GM21528 (cell line): ENCODE data around the gene CPT1C.

ENCODE experiments used
- ATAC-seq: cut with Tn5 transposase; IDR thresholded peaks from one replicate; pipeline ENCODE4 v1.9.1; 2021; ENCODE audit warnings: mild to moderate bottlenecking, moderate library complexity; ENCODE audit not compliant: unreplicated experiment, low FRiP score

The CPT1C gene

DNA sequence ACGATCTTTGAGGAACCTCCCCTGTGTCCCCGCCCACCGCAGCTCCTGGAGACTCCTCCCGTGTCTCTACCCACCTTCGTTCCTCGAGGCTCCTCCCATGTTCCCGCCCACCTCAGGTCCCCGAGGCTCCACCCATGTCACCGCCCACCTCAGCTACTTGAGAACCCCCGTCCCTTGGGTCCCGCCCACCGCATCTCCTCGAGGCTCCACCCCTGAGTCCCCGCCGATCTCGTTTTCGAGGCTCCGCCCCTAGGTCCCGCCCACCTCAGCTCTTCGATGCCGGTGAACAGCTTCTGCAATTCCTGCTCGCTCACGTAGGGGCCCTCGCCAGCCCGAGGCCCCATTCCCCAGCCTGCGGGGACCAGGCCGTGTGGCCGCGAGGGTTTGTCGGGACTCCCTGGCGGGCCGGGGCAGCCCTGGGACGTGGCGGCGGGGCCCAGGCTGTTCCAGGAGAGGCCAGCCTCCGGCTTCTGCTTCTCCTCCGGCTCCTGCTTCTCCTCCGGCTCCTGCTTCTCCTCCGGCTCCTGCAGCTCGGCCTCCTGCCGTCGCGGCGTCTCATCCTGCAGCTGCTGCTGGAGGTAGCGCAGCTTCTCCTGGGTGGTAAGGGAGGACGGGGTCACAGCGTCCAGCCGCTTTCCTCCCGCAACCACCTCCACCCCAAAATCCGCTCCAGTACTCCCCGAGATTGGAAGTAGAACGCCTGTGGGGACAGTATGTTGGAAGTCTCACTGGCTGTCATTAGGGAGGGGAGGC lies 55.5 kb downstream of the CPT1C start:
- ATAC-seq: no peak

DNA sequence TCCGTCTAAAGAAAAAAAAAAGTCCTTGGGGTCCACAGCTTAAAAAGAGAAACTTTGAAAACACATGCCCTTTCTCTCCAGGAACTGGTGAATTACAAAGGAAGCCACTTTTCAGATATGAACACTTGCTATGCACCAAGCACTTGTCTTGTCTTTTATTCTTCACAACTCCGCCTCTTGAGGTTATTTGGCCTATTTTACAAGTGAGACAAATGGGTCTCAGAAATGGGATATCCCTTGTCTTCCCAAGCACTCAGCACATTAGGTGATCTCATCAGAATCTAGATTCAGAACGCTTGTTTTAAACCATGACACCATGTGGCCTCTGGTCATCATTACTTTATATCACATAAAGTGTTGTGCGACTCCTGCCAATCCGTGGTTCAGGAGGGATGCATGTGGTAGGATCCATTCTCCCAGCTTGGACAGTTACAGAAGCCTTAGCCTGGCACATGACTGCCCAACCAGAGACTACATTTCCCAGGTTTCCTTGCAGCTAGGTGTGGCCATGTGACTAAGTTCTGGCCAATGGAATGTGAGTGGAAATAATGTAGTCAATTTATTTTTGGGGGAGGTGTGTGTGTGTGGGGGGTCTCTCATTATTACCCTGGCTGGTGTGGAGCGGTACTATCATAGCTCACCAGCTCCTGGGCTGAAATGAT lies 58.3 kb downstream of the CPT1C start:
- no peak for ATAC-seq

DNA sequence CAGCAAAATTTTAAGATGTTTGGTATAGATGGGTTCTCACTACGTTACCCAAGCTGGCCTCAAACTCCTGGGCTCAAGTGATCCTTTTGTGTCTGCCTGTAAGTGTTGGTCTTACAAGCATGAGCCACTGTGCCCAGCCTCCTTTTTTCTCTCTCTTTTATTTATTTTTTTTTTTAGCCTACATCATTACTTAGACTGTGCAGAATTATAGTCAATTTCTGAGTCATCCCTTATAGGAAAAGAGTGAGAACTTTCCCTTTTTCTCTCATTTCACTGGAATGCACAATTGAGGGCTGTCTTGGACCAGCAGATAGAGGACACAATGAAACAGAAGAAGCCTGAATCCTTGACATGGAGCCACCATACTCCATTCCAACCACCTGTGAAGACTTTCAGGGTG lies 58.9 kb downstream of the CPT1C start:
- no peak for ATAC-seq

DNA sequence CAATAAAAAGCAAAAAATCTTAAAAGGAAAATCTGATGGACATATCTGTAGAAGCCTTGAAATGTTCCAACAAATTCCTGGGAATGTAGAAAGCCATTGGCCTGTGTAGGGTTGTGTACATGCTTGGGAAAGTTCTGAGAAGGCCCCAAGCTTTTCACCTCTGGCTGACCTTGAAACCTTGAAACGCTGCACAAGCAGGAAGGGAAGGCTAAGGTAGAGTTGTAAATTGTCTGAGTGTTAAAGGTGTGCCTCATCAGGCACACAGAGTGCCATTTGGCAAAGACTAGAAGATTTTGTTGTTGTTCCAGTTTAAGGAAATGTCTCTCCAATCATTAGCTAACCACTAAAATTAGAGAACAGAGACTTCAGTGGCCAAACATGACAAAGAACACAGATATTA lies 61.8 kb downstream of the CPT1C start:
- ATAC-seq: no peak

DNA sequence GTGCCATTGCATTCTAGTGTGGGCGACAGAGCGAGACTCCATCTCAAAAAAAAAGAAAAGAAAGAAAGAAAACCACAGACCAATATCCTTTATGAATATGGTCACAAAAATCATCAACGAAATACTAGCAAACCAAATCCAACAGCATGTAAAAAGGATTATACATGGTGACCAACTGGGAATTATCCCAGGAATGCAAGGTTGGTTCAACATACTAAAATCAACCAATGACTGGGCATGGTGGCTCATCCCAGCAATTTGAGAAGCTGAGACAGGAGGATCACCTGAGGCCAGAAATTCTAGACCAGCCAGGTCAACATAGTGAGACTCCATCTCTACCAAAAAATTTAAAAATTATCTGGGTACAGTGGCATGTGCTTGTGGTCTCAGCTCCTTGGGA lies 65.0 kb downstream of the CPT1C start:
- ATAC-seq: no peak

DNA sequence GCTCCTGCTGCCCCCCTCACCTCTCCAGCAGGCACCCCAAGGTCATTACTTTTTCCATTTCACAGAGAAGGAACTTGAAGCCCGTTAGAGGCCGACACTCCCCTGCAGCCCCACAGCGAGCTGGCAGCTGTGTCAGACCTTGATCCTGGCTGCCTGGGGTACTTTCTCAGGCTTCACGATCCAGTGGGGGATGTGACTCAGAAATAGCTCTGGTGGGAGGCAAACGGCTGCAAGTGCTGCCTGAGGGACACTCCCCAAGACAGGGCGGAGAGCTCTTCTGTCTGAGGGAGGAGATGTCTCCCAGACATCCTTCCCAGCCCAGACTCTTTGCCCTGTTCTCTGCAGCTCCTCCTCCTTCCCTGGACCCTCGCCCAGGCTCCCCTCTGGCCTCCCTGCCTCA lies 67.4 kb downstream of the CPT1C start:
- no peak for ATAC-seq

DNA sequence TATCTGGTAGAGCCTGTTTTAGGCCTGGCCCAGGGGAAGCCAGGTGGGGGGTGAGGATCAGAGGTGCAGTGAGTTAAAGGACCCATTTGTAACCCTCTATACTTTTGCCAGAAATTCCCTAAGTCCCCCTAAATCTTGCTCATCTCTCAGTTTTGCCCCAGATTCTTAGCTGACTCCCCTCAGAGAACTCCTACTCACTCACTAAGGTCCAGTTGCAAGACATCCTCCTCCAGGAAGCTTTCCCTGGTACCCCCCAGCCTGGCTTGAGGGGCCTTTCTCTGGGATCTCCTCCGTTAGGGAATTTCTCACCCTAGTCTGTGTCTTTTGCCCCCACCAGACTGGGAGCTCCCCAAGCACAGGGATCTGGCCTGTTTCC lies 70.3 kb downstream of the CPT1C start:
- no peak for ATAC-seq

DNA sequence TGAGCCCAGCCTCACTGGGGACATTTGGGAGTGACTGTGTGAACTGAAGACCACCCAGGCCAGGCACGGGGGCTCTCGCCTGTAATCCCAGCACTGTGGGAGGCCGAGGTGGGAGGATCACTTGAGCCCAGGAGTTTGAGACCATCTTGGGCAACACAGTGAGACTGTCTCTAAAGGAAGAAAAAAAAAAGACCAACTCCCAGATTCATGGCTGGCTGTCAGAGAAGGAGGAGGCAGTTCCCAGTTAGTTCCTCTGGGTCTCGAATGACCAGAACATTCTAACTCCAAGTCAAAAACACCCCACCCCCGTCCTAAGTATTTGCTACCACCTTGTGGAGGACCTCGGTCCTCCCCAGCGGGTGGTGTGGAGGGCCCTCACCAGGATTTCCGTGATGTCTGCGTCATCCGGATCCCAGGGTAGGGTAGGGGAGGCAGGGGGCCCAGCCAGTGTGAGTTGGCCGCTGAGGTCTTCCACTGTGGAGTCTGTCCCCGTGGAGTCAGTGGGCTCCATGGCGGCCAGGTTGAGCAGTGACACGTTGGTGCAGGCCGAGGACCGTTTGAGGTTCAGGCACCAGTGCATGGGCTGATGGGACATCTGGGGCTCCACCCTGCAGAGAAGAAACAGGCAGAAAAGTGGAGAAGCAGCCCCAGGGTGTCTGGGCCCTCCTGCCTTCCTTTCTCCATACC lies 70.9 kb downstream of the CPT1C start:
- no peak for ATAC-seq

DNA sequence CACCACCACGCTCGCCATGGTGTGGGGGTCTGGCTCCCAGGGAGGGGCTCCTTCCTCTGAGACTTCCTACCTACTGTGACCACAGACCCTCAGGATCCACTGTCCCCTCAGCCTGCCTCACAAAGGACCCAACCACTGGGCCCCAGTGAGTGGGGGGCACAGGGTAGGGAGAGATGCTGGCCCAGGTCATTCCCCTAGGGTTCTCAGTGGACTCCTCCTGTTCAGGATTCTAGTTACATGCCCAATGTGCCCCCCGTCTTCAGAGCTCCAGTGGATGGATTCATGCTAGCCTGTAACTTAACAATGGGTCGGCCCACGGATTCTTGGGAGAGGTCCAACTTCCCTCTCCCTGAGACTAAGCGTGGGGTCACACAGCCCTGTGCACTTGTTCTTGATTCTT lies 72.3 kb downstream of the CPT1C start, which contains the start of gene TSKS:
Gene TSKS (minus strand): TSS at position 77 of the 400 bp plus-strand sequence. CDS start 59 bp downstream, at position 18.
- no peak for ATAC-seq
